HEK293T (cell line): ENCODE measurements around the gene HOXC6.
A peak's percentile ranks its signal among the peaks of the same experiment; 100 is the strongest.

Experiments
- CTCF ChIA-PET: fragments of 350-600 bp; formaldehyde crosslinking; extraction: SDS; loops from one replicate; lab custom pipeline; 2021; ENCODE audit warnings: antibody characterized with exemption, inconsistent platforms; lab: Yijun Ruan, JAX
- POLR2A ChIA-PET: fragments of 350-600 bp; formaldehyde crosslinking; extraction: SDS; loops from one replicate; lab custom pipeline; 2020; ENCODE audit warnings: antibody characterized with exemption, inconsistent platforms; lab: Yijun Ruan, JAX
- DNase-seq: peaks from one replicate; pipeline ENCODE4 v3.0.0; 2012; ENCODE audit warnings: mixed read lengths; ENCODE audit errors: extremely low spot score
- ARNT ChIP-seq: fragments of 450-650 bp; IDR thresholded peaks from 2 replicates; pipeline ENCODE4 v1.6.1; 2017; ENCODE audit warnings: mild to moderate bottlenecking
- BHLHE40 ChIP-seq: fragments of 450-650 bp; IDR thresholded peaks from 2 replicates; pipeline ENCODE4 v1.6.1; 2016; ENCODE audit warnings: mild to moderate bottlenecking, moderate library complexity, borderline replicate concordance
- CTBP1 ChIP-seq: fragments of 450-650 bp; IDR thresholded peaks from 2 replicates; pipeline ENCODE4 v1.6.1; 2016; ENCODE audit warnings: borderline replicate concordance
- ELF4 ChIP-seq: fragments of 450-650 bp; IDR thresholded peaks from 2 replicates; pipeline ENCODE4 v1.6.1; 2017; ENCODE audit warnings: antibody characterized with exemption
- FOXA1 ChIP-seq: fragments of 450-650 bp; IDR thresholded peaks from 2 replicates; pipeline ENCODE4 v1.6.1; 2016; ENCODE audit warnings: mild to moderate bottlenecking
- FOXK2 ChIP-seq: fragments of 450-650 bp; IDR thresholded peaks from 2 replicates; pipeline ENCODE4 v1.6.1; 2016; ENCODE audit warnings: mild to moderate bottlenecking
- FOXM1 ChIP-seq: fragments of 450-650 bp; IDR thresholded peaks from 2 replicates; pipeline ENCODE4 v1.6.1; 2017; ENCODE audit warnings: mild to moderate bottlenecking, borderline replicate concordance
- L3MBTL2 ChIP-seq: fragments of 450-650 bp; conservative IDR thresholded peaks from 2 replicates; pipeline ENCODE4 v1.6.1; 2016; ENCODE audit warnings: mild to moderate bottlenecking
- LEF1 ChIP-seq: fragments of 450-650 bp; IDR thresholded peaks from 2 replicates; pipeline ENCODE4 v1.6.1; 2017; ENCODE audit warnings: mild to moderate bottlenecking, borderline replicate concordance
- NFRKB ChIP-seq: fragments of 450-650 bp; IDR thresholded peaks from 2 replicates; pipeline ENCODE4 v1.6.1; 2016; ENCODE audit warnings: mild to moderate bottlenecking, moderate library complexity
- SP1 ChIP-seq: fragments of 450-650 bp; IDR thresholded peaks from 2 replicates; pipeline ENCODE4 v1.6.1; 2017
- SUZ12 ChIP-seq: fragments of 450-650 bp; IDR thresholded peaks from 2 replicates; pipeline ENCODE4 v1.6.1; 2016; ENCODE audit warnings: mild to moderate bottlenecking
- ZNF384 ChIP-seq: fragments of 450-650 bp; IDR thresholded peaks from 2 replicates; pipeline ENCODE4 v1.6.1; 2016
- TF ChIP-seq, protein P1 (sequence below): fragments of 450-650 bp; IDR thresholded peaks from 2 replicates; pipeline ENCODE4 v1.6.1; 2016

HOXC6 gene

DNA sequence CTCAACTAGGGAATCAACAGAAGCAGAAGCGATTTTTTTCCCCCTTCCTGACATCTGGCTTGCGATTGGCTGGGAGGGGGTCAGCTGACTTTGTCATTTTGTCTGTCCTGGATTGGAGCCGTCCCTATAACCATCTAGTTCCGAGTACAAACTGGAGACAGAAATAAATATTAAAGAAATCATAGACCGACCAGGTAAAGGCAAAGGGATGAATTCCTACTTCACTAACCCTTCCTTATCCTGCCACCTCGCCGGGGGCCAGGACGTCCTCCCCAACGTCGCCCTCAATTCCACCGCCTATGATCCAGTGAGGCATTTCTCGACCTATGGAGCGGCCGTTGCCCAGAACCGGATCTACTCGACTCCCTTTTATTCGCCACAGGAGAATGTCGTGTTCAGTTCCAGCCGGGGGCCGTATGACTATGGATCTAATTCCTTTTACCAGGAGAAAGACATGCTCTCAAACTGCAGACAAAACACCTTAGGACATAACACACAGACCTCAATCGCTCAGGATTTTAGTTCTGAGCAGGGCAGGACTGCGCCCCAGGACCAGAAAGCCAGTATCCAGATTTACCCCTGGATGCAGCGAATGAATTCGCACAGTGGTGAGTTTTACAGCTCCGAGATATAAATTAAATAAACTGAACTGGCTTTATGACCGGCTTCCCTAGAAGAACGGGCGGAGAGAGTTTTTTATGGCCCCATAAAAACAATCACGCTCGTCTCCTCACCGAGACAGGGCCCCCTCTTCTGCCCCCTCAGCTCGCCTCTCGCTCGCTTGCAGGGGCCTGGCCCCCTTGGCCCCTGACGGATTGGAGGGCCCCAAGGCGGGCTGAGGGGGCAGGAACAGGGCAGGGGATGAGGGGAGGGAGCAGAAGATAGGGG is at the start of gene HOXC6:
TSS of gene HOXC6 (plus strand) at position 127 of the 888 bp plus-strand sequence. CDS start at position 209, 82 bp downstream.
- POLR2A ChIA-PET: interaction anchor here (0.6 to 4.0 kb wide), 6 partner anchors 9 to 239 kb away, joined by 3 to 26 read pairs (median 3); partner anchors contain the start of genes HOXC8 and HOXC9
- CTCF ChIA-PET: interaction anchor here (0.7 to 2.6 kb wide), 11 partner anchors 21 to 217 kb away, joined by 3 to 11 read pairs (median 3); partner anchors contain the start of gene HOXC10
- TF ChIP-seq BHLHE40: no peak
- TF ChIP-seq FOXA1: no peak
- TF ChIP-seq SP1: no peak
- TF ChIP-seq ELF4: no peak
- no peak for TF ChIP-seq NFRKB
- TF ChIP-seq ARNT: peak; percentile 89
- TF ChIP-seq FOXM1: 0 out of 2 replicates have a peak, but pooled peaks have one; percentile 39
- no peak for TF ChIP-seq FOXK2
- TF ChIP-seq CTBP1: peak; percentile 86; the same call in 1 of the 2 replicates
- no peak for TF ChIP-seq ZNF384
- TF ChIP-seq, protein P1, sequence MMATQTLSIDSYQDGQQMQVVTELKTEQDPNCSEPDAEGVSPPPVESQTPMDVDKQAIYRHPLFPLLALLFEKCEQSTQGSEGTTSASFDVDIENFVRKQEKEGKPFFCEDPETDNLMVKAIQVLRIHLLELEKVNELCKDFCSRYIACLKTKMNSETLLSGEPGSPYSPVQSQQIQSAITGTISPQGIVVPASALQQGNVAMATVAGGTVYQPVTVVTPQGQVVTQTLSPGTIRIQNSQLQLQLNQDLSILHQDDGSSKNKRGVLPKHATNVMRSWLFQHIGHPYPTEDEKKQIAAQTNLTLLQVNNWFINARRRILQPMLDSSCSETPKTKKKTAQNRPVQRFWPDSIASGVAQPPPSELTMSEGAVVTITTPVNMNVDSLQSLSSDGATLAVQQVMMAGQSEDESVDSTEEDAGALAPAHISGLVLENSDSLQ: peak; percentile 84
- TF ChIP-seq LEF1: no peak
- no peak for TF ChIP-seq SUZ12
- TF ChIP-seq L3MBTL2: no peak; the same call in 1 of the 2 replicates
- DNase-seq: peak; percentile 53

DNA sequence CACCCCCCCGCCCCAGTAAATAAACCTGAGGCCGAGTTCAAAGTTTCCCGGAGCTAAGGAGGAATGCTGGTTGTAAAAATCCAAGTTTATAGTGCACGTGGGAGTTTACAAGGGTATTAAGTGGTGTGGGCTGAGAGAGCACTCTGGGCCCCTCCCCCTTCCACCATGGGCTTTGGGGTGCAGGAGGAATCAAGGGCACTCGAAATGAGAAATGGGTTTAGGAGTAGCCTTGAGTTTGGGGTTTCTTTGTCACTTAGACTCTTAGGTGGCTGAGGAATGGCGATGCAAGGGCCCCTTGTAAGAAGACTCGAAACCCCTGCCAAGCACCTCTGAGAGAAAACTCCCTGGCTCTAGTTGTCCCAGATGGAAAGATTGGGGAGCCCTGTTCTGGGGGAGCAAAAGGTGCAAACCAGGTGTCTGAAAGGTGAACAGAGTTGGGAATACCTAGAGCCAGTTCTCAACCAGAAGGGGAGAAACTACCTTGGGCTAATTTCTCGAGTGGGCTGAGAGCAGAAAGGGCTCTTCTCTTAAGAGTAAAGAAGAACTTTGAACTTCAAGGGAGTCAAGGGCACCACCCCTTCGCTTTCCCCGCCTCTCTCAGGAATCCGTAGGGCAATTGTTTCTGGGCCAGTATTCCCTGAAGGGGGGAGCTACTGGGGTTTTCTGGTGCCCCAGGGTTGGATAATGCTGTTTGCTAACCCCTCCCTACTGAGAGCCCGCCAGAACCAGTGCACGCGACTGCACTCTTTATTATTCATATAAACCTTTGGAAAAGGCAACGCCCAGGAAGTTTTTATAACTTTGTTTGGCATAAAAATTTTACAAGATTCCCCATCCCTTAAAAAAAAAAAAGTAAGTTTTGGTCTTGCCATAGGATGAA is 49.5 kb upstream of the HOXC6 start:
- TF ChIP-seq LEF1 (no peak), SP1 (no peak), SUZ12 (no peak), ZNF384 (no peak)
- no peak for DNase-seq
- ChIA-PET POLR2A (interaction anchor here (1.1 to 2.5 kb wide), 6 partner anchors 11 to 39 kb away, joined by 3 to 12 read pairs (median 8); partner anchors contain the start of genes HOXC13 and HOXC9), CTCF (interaction anchor here (0.5 to 1.5 kb wide), 4 partner anchors 14 to 343 kb away, joined by 3 to 4 read pairs (median 3); no protein-coding TSS in a partner anchor)

DNA sequence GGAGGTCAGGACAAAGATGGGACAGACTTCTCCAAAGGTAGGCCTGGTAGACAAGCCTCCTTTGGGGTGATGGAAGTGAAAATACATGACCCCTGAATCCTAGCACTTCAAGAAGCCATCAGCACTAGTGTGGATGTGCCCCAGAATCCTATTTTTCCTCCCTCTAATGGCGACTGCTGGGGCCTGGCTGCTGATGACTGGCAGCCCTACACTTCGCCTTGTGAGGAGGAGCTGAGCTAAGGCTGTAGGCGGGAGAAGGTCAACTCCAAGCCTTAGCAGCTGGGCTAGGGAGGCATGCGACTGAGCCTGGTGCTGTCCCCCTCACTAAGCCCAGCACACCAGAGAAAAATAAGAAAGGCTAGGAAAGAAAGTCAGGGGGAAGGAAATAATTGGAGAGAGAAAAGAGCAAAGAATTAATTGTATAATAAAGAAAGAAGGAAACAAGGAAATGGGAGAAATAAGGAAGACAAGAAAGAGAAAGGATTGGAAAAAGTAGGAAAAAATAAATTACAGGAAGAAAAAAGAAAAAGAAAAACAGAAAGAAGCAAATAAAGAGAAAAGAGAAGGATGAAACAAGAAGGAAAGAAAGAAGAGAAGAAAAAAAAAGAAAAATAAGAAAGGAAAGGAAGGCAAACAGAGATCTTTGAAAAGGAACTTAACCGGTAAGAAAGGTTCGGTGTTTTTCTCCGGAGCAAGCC is 48.0 kb upstream of the HOXC6 start:
- CTCF ChIA-PET: interaction anchor here (0.7 to 1.5 kb wide), 2 partner anchors 27 to 234 kb away, joined by 3 to 4 read pairs; no protein-coding TSS in a partner anchor
- no peak for TF ChIP-seq ARNT
- TF ChIP-seq, protein P1: peak; percentile 87; the same call in 1 of the 2 replicates
- POLR2A ChIA-PET: interaction anchor here (0.6 to 1.9 kb wide), 3 partner anchors 20 to 208 kb away, joined by 3 to 7 read pairs (median 3); partner anchors contain the start of gene HOXC9
- DNase-seq: no peak

DNA sequence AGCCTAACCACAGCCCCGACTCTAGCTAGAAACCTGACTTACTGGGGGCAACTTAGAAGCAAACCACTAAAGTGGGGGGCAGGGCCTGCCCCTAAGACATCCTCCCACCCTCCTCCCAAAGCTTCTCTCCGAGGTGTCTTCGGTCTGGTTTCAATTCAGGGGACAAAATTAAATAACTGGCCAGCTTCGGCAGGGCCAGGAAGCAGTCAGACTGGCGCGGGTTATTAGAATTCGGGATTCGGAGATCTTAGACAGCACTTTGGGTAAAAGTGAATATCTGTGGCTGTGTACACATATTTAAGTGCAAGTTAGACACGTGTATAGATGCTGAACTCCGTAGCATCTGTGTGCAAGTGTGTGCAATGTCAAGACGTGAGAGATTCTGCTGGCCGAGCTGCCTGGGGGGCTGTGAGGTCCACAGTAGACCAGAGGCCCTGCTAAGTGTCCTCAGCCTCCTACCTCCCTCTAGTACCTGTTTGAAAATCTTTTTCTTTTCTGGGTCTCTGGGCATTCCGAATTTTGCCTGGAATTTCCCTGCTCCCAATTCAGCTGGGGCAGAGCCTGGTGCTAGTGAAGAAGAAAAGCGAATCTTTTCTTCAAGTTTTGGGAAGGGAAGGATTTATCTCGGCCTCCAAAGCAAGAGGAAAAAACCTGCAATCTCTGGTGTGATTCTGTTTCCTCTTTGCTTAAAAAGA is 47.3 kb upstream of the HOXC6 start:
- DNase-seq: no peak
- TF ChIP-seq ZNF384: no peak
- TF ChIP-seq SP1: no peak
- TF ChIP-seq, protein P1: no peak
- TF ChIP-seq BHLHE40: no peak
- TF ChIP-seq FOXA1: no peak
- no peak for TF ChIP-seq ARNT
- no peak for TF ChIP-seq FOXK2
- no peak for TF ChIP-seq CTBP1
- TF ChIP-seq LEF1: no peak
- POLR2A ChIA-PET: interaction anchor here (0.6 to 1.9 kb wide), 2 partner anchors 20 to 209 kb away, joined by 3 to 7 read pairs; partner anchors contain the start of gene HOXC9
- CTCF ChIA-PET: interaction anchor here (0.7 kb wide), 1 partner anchor 235 kb away, joined by 4 read pairs; no protein-coding TSS in a partner anchor
